Activated CD4-positive, alpha-beta T cell treated with anti-CD3 and anti-CD28 coated beads, Interleukin-2, amount 10 ng/mL, durations not matched to agents 7 days and 5 days (primary cell): ENCODE measurements around the gene CD7. TPM values are rescaled to one million over a fixed set of nuclear protein-coding genes. Genes with fewer than 3 reads are reported as not detected.

Source experiments
- CTCF ChIA-PET: fragments of 350-600 bp; sonication (Branson Sonifier 250); formaldehyde crosslinking; loops from one replicate; lab custom pipeline; 2021; ENCODE audit warnings: antibody characterized with exemption; lab: Charles Lee
- POLR2A ChIA-PET: fragments of 350-600 bp; sonication (Branson Sonifier 250); formaldehyde crosslinking; loops from one replicate; lab custom pipeline; 2021; ENCODE audit warnings: antibody characterized with exemption; lab: Charles Lee
- DNase-seq: peaks from one replicate; pipeline ENCODE4 v3.0.0-alpha.2; 2020
- H3K27ac Mint-ChIP-seq: one replicate; pipeline ENCODE4 v1.8.0; 2021; ENCODE audit warnings: mild to moderate bottlenecking, moderate library complexity, mixed read lengths
- H3K27me3 Mint-ChIP-seq: one replicate; pipeline ENCODE4 v1.8.0; 2021; ENCODE audit warnings: mixed read lengths
- H3K36me3 Mint-ChIP-seq: one replicate; pipeline ENCODE4 v1.8.0; 2021; ENCODE audit warnings: low read depth, mixed read lengths
- H3K4me1 Mint-ChIP-seq: one replicate; pipeline ENCODE4 v1.8.0; 2021; ENCODE audit warnings: mixed read lengths
- H3K4me3 Mint-ChIP-seq: one replicate; pipeline ENCODE4 v1.8.0; 2021; ENCODE audit warnings: mild to moderate bottlenecking, moderate library complexity, mixed read lengths
- H3K9me3 Mint-ChIP-seq: one replicate; pipeline ENCODE4 v1.8.0; 2021; ENCODE audit warnings: mixed read lengths
- total RNA-seq, 2 experiments: library from RNA; stranded (reverse); gene quantifications; one replicate each; pipeline ENCODE4 v1.2.3, GENCODE V29; 2021

Gene CD7
- total RNA-seq, 2 experiments from 2014 or later: 285 to 292 TPM

DNA sequence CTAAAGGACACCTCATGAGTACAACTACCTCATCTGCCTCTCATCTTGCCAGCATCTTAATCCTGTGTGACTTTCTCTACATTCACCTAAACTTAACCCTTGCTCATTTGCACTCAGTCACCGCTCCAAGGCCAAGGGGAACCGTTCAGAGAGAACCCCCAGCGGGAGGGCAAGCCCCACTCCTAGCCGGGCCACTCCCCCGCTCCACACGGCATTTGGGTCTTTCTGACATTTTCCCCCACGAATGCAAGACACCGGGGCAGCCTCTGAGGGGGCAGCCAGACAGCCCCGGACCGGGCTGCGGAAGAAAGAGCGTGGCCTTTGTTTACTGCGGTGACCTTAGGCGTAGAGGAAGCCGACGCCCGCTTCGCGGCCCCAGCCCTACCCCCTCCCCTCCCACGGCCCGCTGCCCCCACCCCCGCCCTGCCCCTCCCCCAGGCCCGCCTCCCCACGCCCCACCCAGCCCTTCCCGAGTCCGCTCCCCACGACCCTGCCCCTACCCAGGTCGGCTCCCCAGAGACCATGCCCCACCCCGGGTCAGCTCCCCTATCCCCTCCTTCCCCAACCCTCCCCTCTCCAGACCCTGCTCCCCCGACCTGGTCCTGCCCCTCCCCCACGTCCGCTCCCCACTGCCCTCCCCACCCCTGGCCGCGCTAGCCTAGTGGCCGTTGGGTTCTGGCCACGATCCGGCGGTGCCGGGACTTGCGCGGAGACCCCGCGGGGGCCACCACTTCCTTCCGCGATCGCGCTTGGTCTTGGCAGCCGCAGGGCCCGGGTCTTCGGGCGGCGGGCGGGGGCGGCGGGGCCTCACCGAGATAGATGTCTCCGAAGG lies 44.7 kb downstream of the CD7 start:
- Mint-ChIP-seq H3K36me3 (peaks cover 33% of the 10 kb centered on the region), H3K9me3 (no peaks in the 10 kb centered on the region), H3K4me3 (peak overlapping the region; percentile 84), H3K27ac (peak overlapping the region; percentile 99), H3K27me3 (no peaks in the 10 kb centered on the region), H3K4me1 (peaks cover 52% of the 10 kb centered on the region)
- peak; percentile 40 for DNase-seq
- CTCF ChIA-PET: interaction anchor here (0.8 to 1.6 kb wide), 3 partner anchors 10 to 36 kb away, joined by 3 to 4 read pairs (median 3); no protein-coding TSS in a partner anchor
- POLR2A ChIA-PET: no interaction called here

DNA sequence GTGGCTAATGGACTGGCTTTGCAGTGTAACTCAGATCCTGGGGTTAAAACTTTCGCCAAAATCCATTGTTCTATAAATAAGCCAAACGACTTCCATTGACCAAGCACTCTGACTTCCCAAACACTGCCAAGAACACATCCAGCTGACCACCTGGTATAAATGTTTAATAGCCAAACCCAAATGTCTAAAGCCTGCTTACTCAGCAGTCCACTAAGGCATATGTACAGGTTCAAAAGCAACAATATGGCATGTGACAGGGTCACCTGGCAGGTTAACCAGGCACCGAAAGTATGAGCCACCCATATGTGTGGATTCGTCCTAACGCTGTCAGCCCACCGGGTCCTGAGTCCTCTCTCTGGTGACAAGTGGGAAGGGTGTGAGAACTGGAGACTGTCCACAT lies 46.0 kb downstream of the CD7 start:
- DNase-seq: no peak
- Mint-ChIP-seq H3K27me3 (no peaks in the 10 kb centered on the region), H3K4me3 (peak overlapping the region; percentile 84), H3K4me1 (peaks cover 61% of the 10 kb centered on the region), H3K36me3 (peaks cover 43% of the 10 kb centered on the region), H3K9me3 (no peaks in the 10 kb centered on the region), H3K27ac (peak overlapping the region; percentile 92)
- ChIA-PET CTCF (interaction anchor here (0.6 to 1.2 kb wide), 2 partner anchors 17 to 639 kb away, joined by 3 read pairs; no protein-coding TSS in a partner anchor), POLR2A (no interaction called here)

DNA sequence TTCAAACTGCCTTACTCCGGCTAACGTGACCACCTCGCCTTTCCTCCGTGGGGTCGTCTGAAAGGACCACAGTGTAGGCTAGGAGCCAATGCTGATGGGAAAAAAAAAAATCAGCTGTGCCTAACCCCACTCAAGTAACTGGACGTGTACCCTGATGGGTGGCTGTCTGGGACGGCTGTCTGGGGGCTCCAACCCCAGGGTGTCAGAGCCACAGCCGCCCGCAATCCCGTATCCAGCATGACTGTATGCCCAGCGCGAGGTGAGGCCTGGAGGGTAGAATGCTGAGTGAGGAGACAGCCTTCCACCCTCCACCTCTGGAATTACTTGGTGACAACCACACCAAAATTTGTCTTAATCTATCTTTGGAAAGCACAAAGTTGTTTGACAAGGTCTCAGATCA lies 46.8 kb downstream of the CD7 start:
- ChIA-PET POLR2A (no interaction called here), CTCF (no interaction called here)
- peaks cover 51% of the 10 kb centered on the region for H3K36me3 Mint-ChIP-seq
- H3K4me1 Mint-ChIP-seq: peaks cover 67% of the 10 kb centered on the region
- DNase-seq: no peak
- H3K4me3 Mint-ChIP-seq: peak overlapping the region; percentile 22
- H3K27ac Mint-ChIP-seq: no peak overlapping the region
- H3K27me3 Mint-ChIP-seq: no peaks in the 10 kb centered on the region
- no peaks in the 10 kb centered on the region for H3K9me3 Mint-ChIP-seq

DNA sequence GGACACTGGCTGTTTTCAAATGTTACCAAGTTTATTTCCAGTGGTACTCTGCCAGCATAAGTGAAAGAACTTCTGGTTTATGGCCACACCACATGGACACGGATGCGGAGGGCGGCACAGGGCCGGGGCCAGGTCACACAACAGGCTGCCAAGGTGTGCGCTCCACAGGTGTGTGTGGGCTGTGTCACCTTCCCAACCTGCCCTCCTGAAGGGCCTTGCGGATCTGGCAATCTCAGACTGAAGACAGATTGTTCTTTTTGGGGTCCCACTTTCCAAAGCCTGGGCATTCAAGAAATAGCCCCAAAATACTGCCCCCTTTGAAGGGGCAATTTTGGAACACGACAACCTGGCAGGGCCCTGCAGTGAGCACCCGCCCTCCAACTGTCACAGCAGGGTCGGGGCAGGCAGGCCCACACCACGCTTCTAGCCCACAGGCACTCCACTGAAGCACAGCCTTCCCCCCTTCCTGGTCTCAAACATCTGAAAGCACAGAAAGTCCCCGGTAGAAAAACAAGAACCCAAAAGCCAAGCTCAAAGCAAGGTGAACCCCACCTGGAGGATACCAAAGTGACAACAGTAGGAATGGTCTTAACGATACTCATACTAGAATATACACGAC lies 47.4 kb downstream of the CD7 start:
- peaks cover 53% of the 10 kb centered on the region for H3K36me3 Mint-ChIP-seq

DNA sequence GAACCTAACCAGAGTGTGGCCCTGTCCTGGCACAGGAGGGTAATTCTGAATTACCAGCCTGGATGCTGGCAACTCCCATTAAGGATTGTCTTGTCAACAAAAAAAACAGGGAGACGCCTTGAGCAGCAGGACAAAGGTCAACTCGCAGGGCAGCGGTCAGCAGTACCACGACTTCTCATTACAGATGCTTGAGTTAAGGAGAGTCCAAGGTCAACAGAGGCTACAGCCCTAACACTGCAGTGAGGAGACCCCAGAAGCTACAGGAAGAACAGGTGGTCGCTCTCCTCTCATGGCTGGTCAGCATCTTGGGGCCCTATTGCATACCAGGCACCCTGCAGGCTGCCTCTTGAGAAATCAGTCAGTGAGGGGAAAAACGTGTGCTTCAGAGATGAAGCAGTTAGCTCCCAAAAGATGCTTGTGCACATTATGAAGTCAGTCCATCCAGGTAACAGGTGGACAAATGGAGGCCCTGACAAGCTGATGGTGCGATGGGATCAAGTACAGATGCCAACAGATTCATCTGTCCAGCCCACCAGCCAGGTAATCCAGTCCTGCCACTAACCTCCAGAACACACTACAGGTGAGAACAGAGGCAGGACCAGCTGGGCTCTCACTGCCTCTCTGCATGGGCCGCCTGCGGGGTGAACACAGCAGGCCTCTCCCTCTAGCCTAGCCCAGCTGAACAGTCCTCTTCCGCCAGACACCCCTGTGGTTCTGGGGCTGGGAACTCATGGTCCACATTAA lies 48.1 kb downstream of the CD7 start:
- ChIA-PET POLR2A (no interaction called here), CTCF (interaction anchor here (1.0 to 1.1 kb wide), 4 partner anchors 11 to 34 kb away, joined by 3 to 4 read pairs (median 4); no protein-coding TSS in a partner anchor)
- DNase-seq: no peak
- Mint-ChIP-seq H3K9me3 (no peaks in the 10 kb centered on the region), H3K27ac (peak overlapping the region; percentile 31), H3K4me1 (peaks cover 64% of the 10 kb centered on the region), H3K36me3 (peaks cover 59% of the 10 kb centered on the region), H3K4me3 (no peak overlapping the region), H3K27me3 (no peaks in the 10 kb centered on the region)

More for the DNA sequence above, 47.4 kb downstream of the CD7 start:
- Mint-ChIP-seq H3K4me1 (peaks cover 66% of the 10 kb centered on the region), H3K9me3 (no peaks in the 10 kb centered on the region), H3K27ac (peak overlapping the region; percentile 64), H3K4me3 (no peak overlapping the region), H3K27me3 (no peaks in the 10 kb centered on the region)
- no peak for DNase-seq
- POLR2A ChIA-PET: no interaction called here
- CTCF ChIA-PET: interaction anchor here (1.0 to 1.1 kb wide), 2 partner anchors 11 to 15 kb away, joined by 3 to 4 read pairs; no protein-coding TSS in a partner anchor

DNA sequence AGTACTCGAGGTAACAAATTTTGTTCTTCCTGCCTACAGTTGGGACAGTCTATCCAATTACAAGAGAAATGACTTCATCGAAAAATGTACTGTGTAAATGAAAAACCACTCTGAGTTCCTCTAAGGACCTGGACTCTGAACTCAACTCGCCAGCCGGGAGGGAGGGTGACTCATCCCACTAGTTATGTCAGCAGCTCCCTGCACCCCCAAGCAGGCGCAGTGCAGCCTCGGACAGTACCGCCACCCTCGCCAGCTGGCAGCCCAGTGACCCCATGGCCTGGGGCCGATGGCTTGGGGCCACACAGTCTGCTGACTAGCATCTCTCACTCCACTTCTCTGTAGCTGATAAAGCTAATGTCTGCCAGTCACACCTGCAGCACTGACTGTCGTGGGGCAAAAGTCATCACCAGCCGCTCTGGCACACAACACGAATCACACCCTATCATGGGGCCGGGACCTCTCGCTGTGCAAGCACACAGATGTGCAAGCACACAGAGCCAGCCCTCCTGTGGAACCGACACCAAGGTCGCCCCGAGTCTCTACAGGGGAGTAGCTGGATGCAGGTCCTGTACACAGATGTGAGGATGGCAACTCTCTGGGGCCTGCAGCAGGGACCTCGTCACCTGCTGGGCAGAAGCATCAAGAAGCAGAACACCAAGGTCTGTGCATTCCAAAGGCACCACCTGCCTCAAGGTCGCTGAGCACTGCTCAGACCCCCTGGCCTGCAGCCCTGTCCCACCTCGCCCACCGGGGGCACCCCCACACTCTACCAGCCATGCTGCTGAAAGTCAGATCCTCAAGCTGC lies 49.6 kb downstream of the CD7 start:
- Mint-ChIP-seq H3K27me3 (no peaks in the 10 kb centered on the region), H3K27ac (peak overlapping the region; percentile 57), H3K4me3 (no peak overlapping the region), H3K4me1 (peaks cover 64% of the 10 kb centered on the region), H3K9me3 (no peaks in the 10 kb centered on the region), H3K36me3 (peaks cover 72% of the 10 kb centered on the region)
- CTCF ChIA-PET: no interaction called here
- POLR2A ChIA-PET: no interaction called here
- DNase-seq: no peak

DNA sequence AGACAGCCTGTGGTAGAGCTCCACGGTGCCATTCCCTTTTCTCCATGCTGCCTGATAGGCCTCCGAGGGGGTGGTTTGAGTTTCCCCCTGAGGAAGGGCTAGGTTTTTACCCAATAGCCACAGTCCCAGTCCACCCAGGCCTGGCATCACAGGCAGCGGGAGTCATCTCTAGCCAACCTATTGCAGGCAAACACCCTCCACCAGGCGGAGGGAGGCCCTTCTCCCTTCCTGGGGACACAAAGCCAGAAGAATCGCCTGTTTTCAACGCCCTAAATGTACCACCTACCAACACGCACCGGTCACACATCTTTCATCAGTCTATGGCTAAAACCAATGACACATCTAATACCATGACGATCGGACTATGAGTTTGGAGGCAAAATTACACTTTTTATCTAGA lies 51.3 kb downstream of the CD7 start:
- no peak for DNase-seq
- Mint-ChIP-seq H3K4me3 (no peak overlapping the region), H3K27ac (no peak overlapping the region), H3K27me3 (no peaks in the 10 kb centered on the region), H3K36me3 (peaks cover 78% of the 10 kb centered on the region), H3K4me1 (peaks cover 55% of the 10 kb centered on the region), H3K9me3 (peaks cover under 1% of the 10 kb centered on the region)
- POLR2A ChIA-PET: no interaction called here
- CTCF ChIA-PET: interaction anchor here (0.9 to 1.4 kb wide), 2 partner anchors 12 to 32 kb away, joined by 3 to 4 read pairs; no protein-coding TSS in a partner anchor

Other genes with a start within 250 kb of the CD7 start
- 100 to 1,000 TPM; 138 to 139 TPM for gene FASN, start 219.4 kb downstream of the CD7 start, total RNA-seq
- gene CCDC57, start 104.8 kb downstream of the CD7 start, total RNA-seq: 10 to 100 TPM; 60.5 to 69.7 TPM
- gene SLC16A3, start 88.6 kb downstream of the CD7 start, total RNA-seq: 100 to 1,000 TPM; 104 to 140 TPM
- gene CSNK1D, start 43.9 kb downstream of the CD7 start, total RNA-seq: 100 to 1,000 TPM; 115 to 142 TPM
- 10 to 100 TPM; 16.4 TPM for gene SECTM1, start 16.2 kb upstream of the CD7 start, total RNA-seq
- under 1 TPM in 1 of 2 experiments, not detected in 1; 0.10 TPM for gene TEX19, start 41.6 kb upstream of the CD7 start, total RNA-seq
- not detected for gene UTS2R, start 54.2 kb upstream of the CD7 start, total RNA-seq
- gene HEXD, start 100.7 kb upstream of the CD7 start, total RNA-seq: 10 to 100 TPM; 65.5 to 70.2 TPM
- gene OGFOD3, start 101.0 kb upstream of the CD7 start, total RNA-seq: 10 to 100 TPM; 23.8 to 28.0 TPM
- 100 to 1,000 TPM; 300 to 324 TPM for gene CYBC1, start 133.1 kb upstream of the CD7 start, total RNA-seq
- 100 to 1,000 TPM; 105 to 117 TPM for gene NARF, start 141.1 kb upstream of the CD7 start, total RNA-seq
- gene FOXK2, start 202.1 kb upstream of the CD7 start, total RNA-seq: 10 to 100 TPM; 59.6 to 63.2 TPM